Measurements from ENCODE around the gene MBD3L3. TPM values are rescaled to one million over a fixed set of nuclear protein-coding genes. Genes with fewer than 3 reads are reported as not detected.
"Not testable (repeated sequence)": the region's sequence is repeated elsewhere in the genome, so short reads cannot be mapped to it uniquely, and the experiment has no call there.

The MBD3L3 gene
- polyA plus RNA-seq, 3 donors: not detected

- DNase-seq (ENCODE audit: extremely low read depth in 1 of 11, low read depth in 9 of 11, low spot score in 4 of 11): no peak
Observed at GRCh38 chr19:7067716-7068115, 9.2 kb upstream of the MBD3L3 start.

- not testable (repeated sequence) for DNase-seq (ENCODE audit: extremely low read depth in 1 of 11, low read depth in 9 of 11, low spot score in 4 of 11)
Observed at GRCh38 chr19:7067122-7067521, 8.6 kb upstream of the MBD3L3 start.

- no peak for DNase-seq (ENCODE audit: extremely low read depth in 1 of 11, low read depth in 9 of 11, low spot score in 4 of 11)
Observed at GRCh38 chr19:7063764-7064418, 5.4 kb upstream of the MBD3L3 start.

- no peak for DNase-seq (ENCODE audit: extremely low read depth in 1 of 11, low read depth in 9 of 11, low spot score in 4 of 11)
Observed at GRCh38 chr19:7063339-7063738, 4.9 kb upstream of the MBD3L3 start.

GRCh38 chr19:7059977-7060376, 1.5 kb upstream of the MBD3L3 start:
- DNase-seq (ENCODE audit: extremely low read depth in 1 of 11, low read depth in 9 of 11, low spot score in 4 of 11): not testable (repeated sequence)

GRCh38 chr19:7056371-7056770, 2.1 kb downstream of the MBD3L3 start:
- not testable (repeated sequence) for DNase-seq (ENCODE audit: extremely low read depth in 1 of 11, low read depth in 9 of 11, low spot score in 4 of 11)

GRCh38 chr19:7055679-7056078, 2.8 kb downstream of the MBD3L3 start:
- DNase-seq (ENCODE audit: extremely low read depth in 1 of 11, low read depth in 9 of 11, low spot score in 4 of 11): not testable (repeated sequence)

GRCh38 chr19:7054635-7055368, 3.7 kb downstream of the MBD3L3 start:
- DNase-seq (ENCODE audit: extremely low read depth in 1 of 11, low read depth in 9 of 11, low spot score in 4 of 11): not testable (repeated sequence)

GRCh38 chr19:7052896-7053295, 5.6 kb downstream of the MBD3L3 start:
- DNase-seq (ENCODE audit: extremely low read depth in 1 of 11, low read depth in 9 of 11, low spot score in 4 of 11): not testable (repeated sequence)

GRCh38 chr19:7051421-7051820, 7.1 kb downstream of the MBD3L3 start:
- DNase-seq (ENCODE audit: extremely low read depth in 1 of 11, low read depth in 9 of 11, low spot score in 4 of 11): not testable (repeated sequence)

GRCh38 chr19:7049021-7049420, 9.5 kb downstream of the MBD3L3 start, which contains the start of gene MBD3L2:
MBD3L2 (plus strand) TSS chr19:7049321; CDS start chr19:7049374, 53 bp downstream.
- DNase-seq (ENCODE audit: extremely low read depth in 1 of 11, low read depth in 9 of 11, low spot score in 4 of 11): not testable (repeated sequence)

GRCh38 chr19:7041563-7041962, 16.9 kb downstream of the MBD3L3 start:
- not testable (repeated sequence) for DNase-seq (ENCODE audit: extremely low read depth in 1 of 11, low read depth in 9 of 11, low spot score in 4 of 11)

- DNase-seq (ENCODE audit: extremely low read depth in 1 of 11, low read depth in 9 of 11, low spot score in 4 of 11): not testable (repeated sequence)
Observed at GRCh38 chr19:7040079-7040478, 18.4 kb downstream of the MBD3L3 start, which contains the start of gene MBD3L4. MBD3L4 (minus strand) TSS chr19:7040179; CDS start chr19:7040144, 35 bp downstream.

GRCh38 chr19:7030278-7030677, 28.2 kb downstream of the MBD3L3 start, which contains the start of gene MBD3L5:
MBD3L5 (plus strand) TSS chr19:7030578; CDS start chr19:7030612, 34 bp downstream.
- DNase-seq (ENCODE audit: extremely low read depth in 1 of 11, low read depth in 9 of 11, low spot score in 4 of 11): not testable (repeated sequence)

- not testable (repeated sequence) for DNase-seq (ENCODE audit: extremely low read depth in 1 of 11, low read depth in 9 of 11, low spot score in 4 of 11)
Observed at GRCh38 chr19:7028790-7029189, 29.7 kb downstream of the MBD3L3 start.

- not testable (repeated sequence) for DNase-seq (ENCODE audit: extremely low read depth in 1 of 11, low read depth in 9 of 11, low spot score in 4 of 11)
Observed at GRCh38 chr19:7021331-7021730, 37.1 kb downstream of the MBD3L3 start, which contains the start of gene MBD3L2B. MBD3L2B (minus strand) TSS chr19:7021431; CDS start chr19:7021397, 34 bp downstream.

- no peak for DNase-seq (ENCODE audit: extremely low read depth in 1 of 11, low read depth in 9 of 11, low spot score in 4 of 11)
Observed at GRCh38 chr19:7018828-7019227, 39.6 kb downstream of the MBD3L3 start.

GRCh38 chr19:7013678-7014077, 44.8 kb downstream of the MBD3L3 start:
- no peak for DNase-seq (ENCODE audit: extremely low read depth in 1 of 11, low read depth in 9 of 11, low spot score in 4 of 11)

GRCh38 chr19:7010722-7011593, 47.5 kb downstream of the MBD3L3 start:
- no peak for DNase-seq (ENCODE audit: extremely low read depth in 1 of 11, low read depth in 9 of 11, low spot score in 4 of 11)
